HCT116 (cell line): ENCODE measurements around the gene C22orf39. TPM values are rescaled to one million over a fixed set of nuclear protein-coding genes. Genes with fewer than 3 reads are reported as not detected.

ENCODE experiments used
- ATAC-seq: fragments of 200-7000 bp; cut with Tn5 transposase; 2 replicates; pipeline ENCODE4 v1.9.1; 2020; ENCODE audit warnings: mild to moderate bottlenecking, moderate library complexity
- BruUV-seq: library from RNA; stranded (reverse); fragments of 400-500 nt; replicated peaks from 2 replicates; lab custom pipeline; 2021; lab: Mats Ljungman, UMichigan
- CTCF ChIA-PET: fragments of 300-600 bp; sonication (Branson Sonifier 250); formaldehyde crosslinking; loops from one replicate; lab custom pipeline; 2021; ENCODE audit warnings: antibody characterized with exemption; lab: Charles Lee
- POLR2A ChIA-PET: fragments of 300-600, 350-600 bp; sonication (Branson Sonifier 250); formaldehyde crosslinking; loops from one replicate; lab custom pipeline; 2021; ENCODE audit warnings: antibody characterized with exemption; lab: Charles Lee
- RAD21 ChIA-PET, 2 experiments: fragments of 300-600 bp; sonication (Branson Sonifier 250); formaldehyde crosslinking; loops; one replicate each; lab custom pipeline; 2023; ENCODE audit warnings: low total read pairs in 2 of 2; ENCODE audit not compliant: uncharacterized antibody in 2 of 2, unreplicated experiment in 2 of 2, low non-redundant PET in 1 of 2; lab: Charles Lee
- DNase-seq: peaks from one replicate; pipeline ENCODE4 v3.0.0-alpha.2; 2010; ENCODE audit warnings: low read depth, low spot score
- H2AFZ ChIP-seq: fragments of 200-600 bp; shearing (Covaris generic), sonication (generic); 2 replicates; pipeline ENCODE4 v1.6.1; 2017; ENCODE audit warnings: low read depth, mixed run types, mixed read lengths, antibody characterized with exemption, low read length; ENCODE audit not compliant: poor library complexity, severe bottlenecking
- H3K27ac ChIP-seq: 2 replicates; pipeline ENCODE4 v1.5.1; 2012; ENCODE audit warnings: low read depth, low read length
- H3K27me3 ChIP-seq: fragments of 200-600 bp; sonication (generic); 2 replicates; pipeline ENCODE4 v1.6.1; 2016; ENCODE audit warnings: mixed run types, low read length, mixed read lengths; ENCODE audit not compliant: insufficient read depth
- H3K36me3 ChIP-seq, 2 experiments: fragments of 200-500 bp in 1 of 2; fragments of 200-600 bp in 1 of 2; sonication (Bioruptor generic) in 1 of 2; sonication (generic) in 1 of 2; 2 replicates each; pipeline versions ENCODE4 v1.5.1 to v1.6.1; 2014 to 2016; ENCODE audit warnings: low read length in 2 of 2, inconsistent platforms in 1 of 2, mixed read lengths in 1 of 2, mixed run types in 1 of 2; ENCODE audit not compliant: insufficient read depth in 2 of 2, control insufficient read depth in 1 of 2
- H3K4me1 ChIP-seq, 2 experiments: fragments of 200-600 bp in 1 of 2; sonication (generic) in 1 of 2; 2 replicates each; pipeline versions ENCODE4 v1.5.1 to v1.6.1; 2012 to 2017; ENCODE audit warnings: low read length in 2 of 2, inconsistent platforms in 1 of 2, mild to moderate bottlenecking in 1 of 2, mixed read lengths in 1 of 2, mixed run types in 1 of 2, moderate library complexity in 1 of 2; ENCODE audit not compliant: insufficient read depth in 2 of 2, control insufficient read depth in 1 of 2
- H3K4me2 ChIP-seq: fragments of 200-600 bp; sonication (generic); 2 replicates; pipeline ENCODE4 v1.6.1; 2017; ENCODE audit warnings: mixed run types, low read length, mixed read lengths
- H3K4me3 ChIP-seq, 2 experiments: fragments of 200-600 bp in 1 of 2; sonication (generic) in 1 of 2; replicated peaks in 1 of 2; 2 replicates each; pipeline ENCODE4 v1.5.1; 2011 to 2016; ENCODE audit warnings: low read length in 2 of 2, control low read depth in 1 of 2, low read depth in 1 of 2, mild to moderate bottlenecking in 1 of 2, mixed read lengths in 1 of 2, mixed run types in 1 of 2
- H3K79me2 ChIP-seq: fragments of 200-600 bp; sonication (generic); 2 replicates; pipeline ENCODE4 v1.6.1; 2017; ENCODE audit warnings: mild to moderate bottlenecking, mixed run types, low read length, moderate library complexity, mixed read lengths; ENCODE audit not compliant: insufficient read depth
- H3K9ac ChIP-seq: fragments of 200-600 bp; sonication (generic); 2 replicates; pipeline ENCODE4 v1.6.1; 2016; ENCODE audit warnings: low read length, mixed read lengths
- H3K9me2 ChIP-seq: fragments of 200-600 bp; sonication (generic), shearing (Covaris generic); 2 replicates; pipeline ENCODE4 v1.6.1; 2017; ENCODE audit warnings: mixed run types, mild to moderate bottlenecking, moderate library complexity; ENCODE audit not compliant: insufficient read depth
- H3K9me3 ChIP-seq, 2 experiments: fragments of 200-500 bp in 1 of 2; fragments of 200-600 bp in 1 of 2; sonication (Bioruptor generic) in 1 of 2; sonication (generic) in 1 of 2; 2 replicates each; pipeline ENCODE4 v1.6.1; 2014 to 2017; ENCODE audit warnings: low read length in 2 of 2, mixed read lengths in 2 of 2, inconsistent platforms in 1 of 2, low read depth in 1 of 2, mild to moderate bottlenecking in 1 of 2, mixed run types in 1 of 2, moderate library complexity in 1 of 2; ENCODE audit not compliant: control insufficient read depth in 1 of 2, insufficient read depth in 1 of 2
- H4K20me1 ChIP-seq: fragments of 200-600 bp; sonication (generic), shearing (Covaris generic); 2 replicates; pipeline ENCODE4 v1.6.1; 2017; ENCODE audit warnings: mixed run types, mild to moderate bottlenecking, moderate library complexity; ENCODE audit not compliant: insufficient read depth
- EGR1 ChIP-seq: IDR thresholded peaks from 2 replicates; pipeline ENCODE4 v1.6.1; 2012; ENCODE audit warnings: low read depth
- ELF1 ChIP-seq: IDR thresholded peaks from 2 replicates; pipeline ENCODE4 v1.6.1; 2012; ENCODE audit warnings: low read depth, borderline replicate concordance
- EZH2phosphoT487 ChIP-seq: fragments of 200-600 bp; IDR thresholded peaks from 2 replicates; pipeline ENCODE4 v1.6.1; 2018; ENCODE audit warnings: antibody characterized with exemption, borderline replicate concordance
- JUND ChIP-seq: IDR thresholded peaks from 2 replicates; pipeline ENCODE4 v1.6.1; 2012
- POLR2A ChIP-seq: IDR thresholded peaks from 2 replicates; pipeline ENCODE4 v1.7.0; 2011; ENCODE audit warnings: borderline replicate concordance; ENCODE audit not compliant: insufficient read depth, insufficient read length; ENCODE audit errors: extremely low read depth
- POLR2AphosphoS5 ChIP-seq: IDR thresholded peaks from 2 replicates; pipeline ENCODE4 v1.6.1; 2011; ENCODE audit warnings: mild to moderate bottlenecking, low read depth, low read length, moderate library complexity
- RAD21 ChIP-seq: IDR thresholded peaks from 2 replicates; pipeline ENCODE4 v1.6.1; 2012; ENCODE audit warnings: low read depth, mild to moderate bottlenecking
- SRF ChIP-seq: IDR thresholded peaks from 2 replicates; pipeline ENCODE4 v1.6.1; 2012; ENCODE audit warnings: low read depth
- TCF7L2 ChIP-seq: IDR thresholded peaks from 2 replicates; pipeline ENCODE4 v1.7.0; 2011; ENCODE audit warnings: borderline replicate concordance, inconsistent platforms; ENCODE audit not compliant: insufficient read depth, insufficient read length; ENCODE audit errors: extremely low read depth
- YY1 ChIP-seq: IDR thresholded peaks from 2 replicates; pipeline ENCODE4 v1.6.1; 2011; ENCODE audit warnings: low read length, low read depth, moderate library complexity, mild to moderate bottlenecking; ENCODE audit not compliant: insufficient replicate concordance; ENCODE audit errors: extremely low read depth
- ZNF274 ChIP-seq: fragments of 200-500 bp; sonication (Bioruptor generic); IDR thresholded peaks from 2 replicates; pipeline ENCODE4 v1.6.1; 2014; ENCODE audit warnings: mild to moderate bottlenecking, low read depth, low read length, inconsistent platforms
- intact Hi-C: fragments of 100-400 bp; cut with micrococcal nuclease; formaldehyde crosslinking; loops from 2 replicates; pipeline ENCODE4 v1.10.0; 2022
- total RNA-seq: library from RNA; stranded (reverse); gene quantifications from one replicate; pipeline ENCODE4 v1.2.1, GENCODE V29; 2021; ENCODE audit not compliant: unreplicated experiment
- TF ChIP-seq, protein P1 (sequence below), 3 experiments: fragments of 200-600 bp in 1 of 3; sonication (generic) in 1 of 3; IDR thresholded peaks in 2 of 3; conservative IDR thresholded peaks in 1 of 3; 2 replicates each; pipeline ENCODE4 v1.5.1; 2012 to 2017; ENCODE audit warnings: low read depth in 2 of 3, low read length in 2 of 3, antibody characterized with exemption in 1 of 3, borderline replicate concordance in 1 of 3, control low read depth in 1 of 3, mild to moderate bottlenecking in 1 of 3, mixed read lengths in 1 of 3, mixed run types in 1 of 3, moderate library complexity in 1 of 3; ENCODE audit not compliant: insufficient read depth in 1 of 3
- TF ChIP-seq, protein P2 (sequence below): IDR thresholded peaks from 2 replicates; pipeline ENCODE4 v1.6.1; 2011; ENCODE audit warnings: mild to moderate bottlenecking, low read length, moderate library complexity; ENCODE audit not compliant: insufficient replicate concordance; ENCODE audit errors: extremely low read depth
- TF ChIP-seq, protein P3 (sequence below): IDR thresholded peaks from 2 replicates; pipeline ENCODE4 v1.6.1; 2012; ENCODE audit warnings: low read depth
- TF ChIP-seq, protein P4 (sequence below): IDR thresholded peaks from 2 replicates; pipeline ENCODE4 v1.6.1; 2012

The C22orf39 gene
- total RNA-seq, 1 experiment from 2014 or later = 17.7 TPM

DNA sequence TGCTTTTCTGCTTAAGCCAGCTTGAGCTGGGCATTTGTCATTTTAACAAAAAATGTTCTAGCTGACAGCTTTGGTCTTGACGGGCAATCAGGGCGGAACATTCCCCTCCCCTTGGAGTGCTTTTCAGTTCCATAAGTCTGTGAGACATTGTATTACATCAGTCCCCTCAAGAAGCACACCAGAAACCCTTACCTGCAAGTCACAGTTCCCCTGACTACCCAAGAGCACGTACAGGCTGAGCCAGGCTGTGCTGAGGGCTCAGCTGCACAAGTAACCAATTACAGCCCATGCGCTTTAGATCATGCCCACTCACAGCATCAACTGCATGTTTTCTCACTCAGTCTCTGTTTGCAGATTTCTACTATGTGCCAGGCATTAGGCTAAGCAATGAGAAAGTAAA, 35.0 kb downstream of the C22orf39 start:
- H3K4me2 ChIP-seq = no peak overlapping the region
- peaks cover 11 to 13% of the 10 kb centered on the region in 2 experiments; a peak in 2 of 4 replicates for H3K36me3 ChIP-seq
- H3K9ac ChIP-seq = no peak overlapping the region
- H3K27me3 ChIP-seq = no peaks in the 10 kb centered on the region
- DNase-seq = no peak
- no peak for ATAC-seq
- POLR2A ChIA-PET = no interaction called here
- H3K79me2 ChIP-seq = peaks cover 76% of the 10 kb centered on the region
- H3K9me3 ChIP-seq = no peaks in the 10 kb centered on the region
- CTCF ChIA-PET = no interaction called here
- BruUV-seq = no TSS peak
- H3K9me2 ChIP-seq = no peaks in the 10 kb centered on the region
- RAD21 ChIA-PET = no interaction called here
- TF ChIP-seq ZNF274 = no peak
- TF ChIP-seq POLR2AphosphoS5 = no peak
- TF ChIP-seq, protein P1, sequence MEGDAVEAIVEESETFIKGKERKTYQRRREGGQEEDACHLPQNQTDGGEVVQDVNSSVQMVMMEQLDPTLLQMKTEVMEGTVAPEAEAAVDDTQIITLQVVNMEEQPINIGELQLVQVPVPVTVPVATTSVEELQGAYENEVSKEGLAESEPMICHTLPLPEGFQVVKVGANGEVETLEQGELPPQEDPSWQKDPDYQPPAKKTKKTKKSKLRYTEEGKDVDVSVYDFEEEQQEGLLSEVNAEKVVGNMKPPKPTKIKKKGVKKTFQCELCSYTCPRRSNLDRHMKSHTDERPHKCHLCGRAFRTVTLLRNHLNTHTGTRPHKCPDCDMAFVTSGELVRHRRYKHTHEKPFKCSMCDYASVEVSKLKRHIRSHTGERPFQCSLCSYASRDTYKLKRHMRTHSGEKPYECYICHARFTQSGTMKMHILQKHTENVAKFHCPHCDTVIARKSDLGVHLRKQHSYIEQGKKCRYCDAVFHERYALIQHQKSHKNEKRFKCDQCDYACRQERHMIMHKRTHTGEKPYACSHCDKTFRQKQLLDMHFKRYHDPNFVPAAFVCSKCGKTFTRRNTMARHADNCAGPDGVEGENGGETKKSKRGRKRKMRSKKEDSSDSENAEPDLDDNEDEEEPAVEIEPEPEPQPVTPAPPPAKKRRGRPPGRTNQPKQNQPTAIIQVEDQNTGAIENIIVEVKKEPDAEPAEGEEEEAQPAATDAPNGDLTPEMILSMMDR (IDR thresholded peaks at IDR 0.05 in 2 of 3, conservative IDR thresholded peaks at IDR 0.05 in 1 of 3; ENCODE audit: borderline replicate concordance in 1 of 3, insufficient read depth in 1 of 3, low read depth in 2 of 3, low read length in 2 of 3) = no peak
- TF ChIP-seq TCF7L2 = no peak
- TF ChIP-seq, protein P2, sequence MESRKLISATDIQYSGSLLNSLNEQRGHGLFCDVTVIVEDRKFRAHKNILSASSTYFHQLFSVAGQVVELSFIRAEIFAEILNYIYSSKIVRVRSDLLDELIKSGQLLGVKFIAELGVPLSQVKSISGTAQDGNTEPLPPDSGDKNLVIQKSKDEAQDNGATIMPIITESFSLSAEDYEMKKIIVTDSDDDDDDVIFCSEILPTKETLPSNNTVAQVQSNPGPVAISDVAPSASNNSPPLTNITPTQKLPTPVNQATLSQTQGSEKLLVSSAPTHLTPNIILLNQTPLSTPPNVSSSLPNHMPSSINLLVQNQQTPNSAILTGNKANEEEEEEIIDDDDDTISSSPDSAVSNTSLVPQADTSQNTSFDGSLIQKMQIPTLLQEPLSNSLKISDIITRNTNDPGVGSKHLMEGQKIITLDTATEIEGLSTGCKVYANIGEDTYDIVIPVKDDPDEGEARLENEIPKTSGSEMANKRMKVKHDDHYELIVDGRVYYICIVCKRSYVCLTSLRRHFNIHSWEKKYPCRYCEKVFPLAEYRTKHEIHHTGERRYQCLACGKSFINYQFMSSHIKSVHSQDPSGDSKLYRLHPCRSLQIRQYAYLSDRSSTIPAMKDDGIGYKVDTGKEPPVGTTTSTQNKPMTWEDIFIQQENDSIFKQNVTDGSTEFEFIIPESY = no peak
- TF ChIP-seq, protein P3, sequence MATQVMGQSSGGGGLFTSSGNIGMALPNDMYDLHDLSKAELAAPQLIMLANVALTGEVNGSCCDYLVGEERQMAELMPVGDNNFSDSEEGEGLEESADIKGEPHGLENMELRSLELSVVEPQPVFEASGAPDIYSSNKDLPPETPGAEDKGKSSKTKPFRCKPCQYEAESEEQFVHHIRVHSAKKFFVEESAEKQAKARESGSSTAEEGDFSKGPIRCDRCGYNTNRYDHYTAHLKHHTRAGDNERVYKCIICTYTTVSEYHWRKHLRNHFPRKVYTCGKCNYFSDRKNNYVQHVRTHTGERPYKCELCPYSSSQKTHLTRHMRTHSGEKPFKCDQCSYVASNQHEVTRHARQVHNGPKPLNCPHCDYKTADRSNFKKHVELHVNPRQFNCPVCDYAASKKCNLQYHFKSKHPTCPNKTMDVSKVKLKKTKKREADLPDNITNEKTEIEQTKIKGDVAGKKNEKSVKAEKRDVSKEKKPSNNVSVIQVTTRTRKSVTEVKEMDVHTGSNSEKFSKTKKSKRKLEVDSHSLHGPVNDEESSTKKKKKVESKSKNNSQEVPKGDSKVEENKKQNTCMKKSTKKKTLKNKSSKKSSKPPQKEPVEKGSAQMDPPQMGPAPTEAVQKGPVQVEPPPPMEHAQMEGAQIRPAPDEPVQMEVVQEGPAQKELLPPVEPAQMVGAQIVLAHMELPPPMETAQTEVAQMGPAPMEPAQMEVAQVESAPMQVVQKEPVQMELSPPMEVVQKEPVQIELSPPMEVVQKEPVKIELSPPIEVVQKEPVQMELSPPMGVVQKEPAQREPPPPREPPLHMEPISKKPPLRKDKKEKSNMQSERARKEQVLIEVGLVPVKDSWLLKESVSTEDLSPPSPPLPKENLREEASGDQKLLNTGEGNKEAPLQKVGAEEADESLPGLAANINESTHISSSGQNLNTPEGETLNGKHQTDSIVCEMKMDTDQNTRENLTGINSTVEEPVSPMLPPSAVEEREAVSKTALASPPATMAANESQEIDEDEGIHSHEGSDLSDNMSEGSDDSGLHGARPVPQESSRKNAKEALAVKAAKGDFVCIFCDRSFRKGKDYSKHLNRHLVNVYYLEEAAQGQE = no peak
- no peak for TF ChIP-seq POLR2A
- TF ChIP-seq JUND = no peak
- no peak for TF ChIP-seq YY1
- no peak for TF ChIP-seq ELF1
- no peak for TF ChIP-seq EGR1
- TF ChIP-seq SRF = no peak
- TF ChIP-seq, protein P4, sequence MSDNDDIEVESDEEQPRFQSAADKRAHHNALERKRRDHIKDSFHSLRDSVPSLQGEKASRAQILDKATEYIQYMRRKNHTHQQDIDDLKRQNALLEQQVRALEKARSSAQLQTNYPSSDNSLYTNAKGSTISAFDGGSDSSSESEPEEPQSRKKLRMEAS = no peak
- TF ChIP-seq EZH2phosphoT487 = no peak
- TF ChIP-seq RAD21 = no peak
- H3K4me1 ChIP-seq = no peaks in the 10 kb centered on the region
- H3K27ac ChIP-seq = no peak overlapping the region
- intact Hi-C loops = no loop called here
- no peak overlapping the region for H2AFZ ChIP-seq
- peaks cover 5% of the 10 kb centered on the region; the same call in 1 of the 2 replicates for H4K20me1 ChIP-seq
- H3K4me3 ChIP-seq = no peak overlapping the region
